Measurements from ENCODE around the gene RNASE11.
"Not testable (repeated sequence)": the region's sequence is repeated elsewhere in the genome, so short reads cannot be mapped to it uniquely, and the experiment has no call there.

RNASE11 gene

GRCh38 chr14:20597108-20597507, 9.3 kb upstream of the RNASE11 start:
- TF ChIP-seq, protein P1, sequence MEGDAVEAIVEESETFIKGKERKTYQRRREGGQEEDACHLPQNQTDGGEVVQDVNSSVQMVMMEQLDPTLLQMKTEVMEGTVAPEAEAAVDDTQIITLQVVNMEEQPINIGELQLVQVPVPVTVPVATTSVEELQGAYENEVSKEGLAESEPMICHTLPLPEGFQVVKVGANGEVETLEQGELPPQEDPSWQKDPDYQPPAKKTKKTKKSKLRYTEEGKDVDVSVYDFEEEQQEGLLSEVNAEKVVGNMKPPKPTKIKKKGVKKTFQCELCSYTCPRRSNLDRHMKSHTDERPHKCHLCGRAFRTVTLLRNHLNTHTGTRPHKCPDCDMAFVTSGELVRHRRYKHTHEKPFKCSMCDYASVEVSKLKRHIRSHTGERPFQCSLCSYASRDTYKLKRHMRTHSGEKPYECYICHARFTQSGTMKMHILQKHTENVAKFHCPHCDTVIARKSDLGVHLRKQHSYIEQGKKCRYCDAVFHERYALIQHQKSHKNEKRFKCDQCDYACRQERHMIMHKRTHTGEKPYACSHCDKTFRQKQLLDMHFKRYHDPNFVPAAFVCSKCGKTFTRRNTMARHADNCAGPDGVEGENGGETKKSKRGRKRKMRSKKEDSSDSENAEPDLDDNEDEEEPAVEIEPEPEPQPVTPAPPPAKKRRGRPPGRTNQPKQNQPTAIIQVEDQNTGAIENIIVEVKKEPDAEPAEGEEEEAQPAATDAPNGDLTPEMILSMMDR (IDR thresholded peaks at IDR 0.05; ENCODE audit: low read length, missing control alignments), result no peak
- no peak overlapping the region for H3K4me3 ChIP-seq (replicated peaks; ENCODE audit: low read depth, low read length)
- DNase-seq (ENCODE audit: low read depth), result no peak

- not testable (repeated sequence) for H3K4me3 ChIP-seq (replicated peaks; ENCODE audit: low read depth, low read length); DNase-seq (ENCODE audit: low read depth)
Observed at GRCh38 chr14:20595726-20596125, 7.9 kb upstream of the RNASE11 start.

DNA sequence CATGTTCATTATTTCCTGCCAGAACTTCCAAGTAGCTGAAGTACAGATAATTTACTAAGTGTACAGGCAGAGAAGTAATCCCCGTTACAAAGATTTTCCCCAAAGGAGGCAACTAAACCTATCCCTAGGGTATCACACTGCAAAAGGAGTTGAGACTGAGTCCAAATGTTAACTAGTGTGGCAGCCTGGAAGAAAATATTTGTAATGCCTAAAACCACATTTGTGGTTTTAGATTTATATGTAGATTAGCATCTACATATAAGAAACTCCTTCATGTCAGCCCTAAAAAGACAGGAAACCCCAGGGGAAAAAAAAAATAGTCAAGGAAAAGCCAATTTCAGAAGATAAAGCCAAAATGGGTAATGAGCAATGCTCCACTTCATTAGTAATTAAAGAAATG, 4.8 kb upstream of the RNASE11 start:
- H3K4me3 ChIP-seq (replicated peaks; ENCODE audit: low read depth, low read length), result no peak overlapping the region
- DNase-seq (ENCODE audit: low read depth), result no peak
- TF ChIP-seq, protein P1 (IDR thresholded peaks at IDR 0.05; ENCODE audit: low read length, missing control alignments), result no peak

- no peak for DNase-seq (ENCODE audit: low read depth)
- TF ChIP-seq, protein P1 (IDR thresholded peaks at IDR 0.05; ENCODE audit: low read length, missing control alignments), result no peak
- no peak within 1 kb of the TSS for H3K4me3 ChIP-seq (replicated peaks; ENCODE audit: low read depth, low read length)
Observed at GRCh38 chr14:20591235-20591634, 3.4 kb upstream of the RNASE11 start, which contains the start of gene RNASE12. TSS of gene RNASE12 (minus strand) at chr14:20591376. CDS start at chr14:20590723, 653 bp downstream.

DNA sequence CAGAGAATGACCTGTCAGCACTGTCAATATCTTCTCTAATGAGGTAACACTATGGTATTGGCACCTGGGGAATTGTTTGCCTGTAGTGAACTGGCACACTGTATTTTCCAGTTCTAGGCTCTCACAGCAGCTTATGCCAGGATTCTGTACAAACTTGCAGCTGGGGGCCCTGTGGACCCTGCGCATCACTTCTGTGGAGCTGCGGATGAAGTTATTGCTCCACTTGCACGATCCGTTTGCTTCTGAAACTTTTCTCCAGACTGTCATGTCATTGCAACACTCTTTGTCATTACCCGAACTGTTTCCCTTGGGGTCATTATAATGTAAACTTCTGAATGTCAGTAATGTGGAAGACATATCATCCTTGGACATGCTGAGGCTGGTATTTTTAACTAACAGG, 3.9 kb downstream of the RNASE11 start:
- no peak overlapping the region for H3K4me3 ChIP-seq (replicated peaks; ENCODE audit: low read depth, low read length)
- no peak for DNase-seq (ENCODE audit: low read depth)
- TF ChIP-seq, protein P1 (IDR thresholded peaks at IDR 0.05; ENCODE audit: low read length, missing control alignments), result no peak

DNA sequence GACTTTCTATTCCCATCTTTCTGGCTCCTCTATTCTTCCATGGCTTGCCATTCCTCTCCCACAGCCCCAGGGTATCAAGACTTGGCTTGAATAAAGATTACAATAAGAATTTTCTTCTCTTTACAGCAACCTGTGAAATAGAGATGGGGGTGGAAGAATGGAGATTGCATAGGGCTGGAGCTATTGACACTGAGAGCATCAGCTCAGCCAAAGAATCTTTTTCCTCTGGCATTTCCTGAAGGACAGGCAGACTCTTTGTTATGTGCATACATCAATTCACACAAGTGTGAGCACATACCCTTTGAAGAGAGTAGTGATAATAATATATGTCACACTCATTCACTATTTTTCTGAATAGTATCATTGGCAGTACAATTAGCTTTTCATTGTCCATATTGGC, 4.7 kb downstream of the RNASE11 start:
- no peak for DNase-seq (ENCODE audit: low read depth)
- H3K4me3 ChIP-seq (replicated peaks; ENCODE audit: low read depth, low read length), result no peak overlapping the region
- TF ChIP-seq, protein P1 (IDR thresholded peaks at IDR 0.05; ENCODE audit: low read length, missing control alignments), result no peak

DNA sequence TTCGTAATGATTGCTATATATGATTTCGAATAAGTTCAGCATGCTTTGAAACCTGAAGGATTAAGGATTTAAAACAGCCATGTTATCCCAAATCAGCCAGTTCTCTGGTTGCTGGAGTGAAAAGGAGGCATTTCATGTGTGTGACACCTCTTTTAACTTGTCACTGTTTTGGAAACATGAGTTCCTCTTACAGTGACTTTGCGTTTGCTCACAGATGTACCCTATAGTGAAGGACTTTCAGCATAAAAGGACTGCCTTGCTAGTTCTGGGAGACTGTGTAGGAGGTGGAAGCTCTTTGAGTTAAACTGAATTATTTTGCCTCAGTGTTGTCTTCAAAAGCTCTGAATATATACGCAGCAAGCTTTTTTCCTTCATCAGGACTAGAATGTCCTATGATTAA, 7.6 kb downstream of the RNASE11 start:
- H3K4me3 ChIP-seq (replicated peaks; ENCODE audit: low read depth, low read length), result no peak overlapping the region
- TF ChIP-seq, protein P1 (IDR thresholded peaks at IDR 0.05; ENCODE audit: low read length, missing control alignments), result no peak
- DNase-seq (ENCODE audit: low read depth), result no peak
